Measurements from ENCODE around the gene TNC.

DNA sequence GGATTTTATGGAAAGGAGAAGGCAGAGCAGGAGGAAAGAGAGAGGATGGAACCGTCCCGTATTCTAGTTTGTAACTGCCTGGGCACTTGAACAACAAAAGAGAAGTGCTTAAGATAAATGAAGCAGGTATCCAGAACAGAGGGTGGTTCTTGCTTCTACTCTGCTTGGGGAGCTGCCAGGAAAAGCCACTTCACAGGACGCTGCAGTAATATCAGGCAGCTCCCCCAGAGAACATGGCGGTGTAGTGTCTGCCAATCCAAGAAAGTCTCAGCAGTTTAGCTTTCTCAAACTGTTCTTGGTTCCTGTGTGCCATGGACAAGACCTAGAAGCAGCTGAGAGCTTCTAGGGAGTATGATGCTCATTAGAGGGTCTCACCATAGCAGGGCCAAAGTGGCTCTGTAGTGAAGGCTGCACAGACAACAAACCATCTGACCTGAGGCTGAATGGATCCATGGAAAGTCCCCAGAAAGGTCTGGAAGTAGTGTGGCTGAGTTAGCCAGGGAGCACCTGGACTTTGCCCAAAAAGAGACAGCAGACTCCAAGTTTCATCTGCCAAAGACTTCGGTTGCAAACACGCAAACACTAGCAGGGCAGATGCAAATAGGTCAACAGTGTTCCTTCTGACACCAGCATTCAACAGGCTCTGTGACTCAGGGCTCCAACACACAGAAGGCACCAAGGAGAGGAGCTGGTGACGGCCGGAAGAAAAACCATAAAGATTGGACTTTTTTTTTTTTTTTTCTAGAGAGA is 115.4 kb downstream of the TNC start:
- TF ChIP-seq, protein P1, sequence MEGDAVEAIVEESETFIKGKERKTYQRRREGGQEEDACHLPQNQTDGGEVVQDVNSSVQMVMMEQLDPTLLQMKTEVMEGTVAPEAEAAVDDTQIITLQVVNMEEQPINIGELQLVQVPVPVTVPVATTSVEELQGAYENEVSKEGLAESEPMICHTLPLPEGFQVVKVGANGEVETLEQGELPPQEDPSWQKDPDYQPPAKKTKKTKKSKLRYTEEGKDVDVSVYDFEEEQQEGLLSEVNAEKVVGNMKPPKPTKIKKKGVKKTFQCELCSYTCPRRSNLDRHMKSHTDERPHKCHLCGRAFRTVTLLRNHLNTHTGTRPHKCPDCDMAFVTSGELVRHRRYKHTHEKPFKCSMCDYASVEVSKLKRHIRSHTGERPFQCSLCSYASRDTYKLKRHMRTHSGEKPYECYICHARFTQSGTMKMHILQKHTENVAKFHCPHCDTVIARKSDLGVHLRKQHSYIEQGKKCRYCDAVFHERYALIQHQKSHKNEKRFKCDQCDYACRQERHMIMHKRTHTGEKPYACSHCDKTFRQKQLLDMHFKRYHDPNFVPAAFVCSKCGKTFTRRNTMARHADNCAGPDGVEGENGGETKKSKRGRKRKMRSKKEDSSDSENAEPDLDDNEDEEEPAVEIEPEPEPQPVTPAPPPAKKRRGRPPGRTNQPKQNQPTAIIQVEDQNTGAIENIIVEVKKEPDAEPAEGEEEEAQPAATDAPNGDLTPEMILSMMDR (IDR thresholded peaks at IDR 0.05), result no peak
- TF ChIP-seq POLR2AphosphoS5 (IDR thresholded peaks at IDR 0.05), result no peak

All from prostate gland (tissue), 2 donors.